Stomach (tissue), 4 donors: ENCODE results near the gene STX4.

Source experiments
- POLR2AphosphoS5 ChIP-seq, 3 donors: sonication (generic); formaldehyde crosslinking; IDR thresholded peaks; one replicate each; pipeline ENCODE4 v1.6.1; 2016; ENCODE audit warnings: antibody characterized with exemption in 3 of 3
- TF ChIP-seq, protein P1 (sequence below), 7 experiments: fragments of 450-650 bp in 4 of 7; fragments of 200-600 bp in 3 of 7; sonication (generic) in 3 of 7; IDR thresholded peaks; one replicate each; pipeline ENCODE4 v1.5.1; 2016 to 2019; ENCODE audit warnings: antibody characterized with exemption in 7 of 7, control low read depth in 2 of 7, mild to moderate bottlenecking in 1 of 7

DNA sequence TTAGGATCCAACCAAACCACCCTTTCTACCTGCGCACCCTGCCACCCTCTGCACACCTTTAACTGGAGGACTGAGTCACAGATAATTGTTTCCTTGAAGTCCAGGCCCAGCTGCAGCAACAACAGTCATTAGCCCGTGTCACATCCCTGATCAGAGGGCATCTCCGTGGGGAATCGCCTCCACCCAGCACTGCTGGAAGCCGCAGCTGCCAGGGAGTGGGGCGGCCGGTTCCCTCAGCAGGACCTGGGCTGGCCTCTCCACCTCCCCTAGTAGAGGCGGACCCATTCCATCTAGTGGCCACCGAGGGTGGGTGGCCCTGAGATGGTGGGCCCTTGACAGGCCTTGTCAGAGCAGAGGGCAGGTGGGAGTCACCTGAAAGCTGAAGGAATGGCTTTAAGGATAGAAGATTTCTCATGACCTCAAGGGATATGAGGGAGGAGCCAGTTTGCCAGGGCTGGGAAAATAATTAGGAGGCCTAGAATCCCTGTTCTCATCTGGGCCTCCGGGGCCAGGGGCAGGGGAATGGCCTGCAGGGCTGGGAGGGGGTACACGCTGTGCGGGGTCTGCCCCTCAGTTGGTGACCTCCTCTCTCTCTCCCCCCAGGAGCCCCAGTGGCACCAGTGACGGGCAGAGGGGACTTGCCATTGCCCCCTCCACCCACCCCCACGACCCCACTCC, 49.1 kb downstream of the STX4 start:
- TF ChIP-seq, protein P1, sequence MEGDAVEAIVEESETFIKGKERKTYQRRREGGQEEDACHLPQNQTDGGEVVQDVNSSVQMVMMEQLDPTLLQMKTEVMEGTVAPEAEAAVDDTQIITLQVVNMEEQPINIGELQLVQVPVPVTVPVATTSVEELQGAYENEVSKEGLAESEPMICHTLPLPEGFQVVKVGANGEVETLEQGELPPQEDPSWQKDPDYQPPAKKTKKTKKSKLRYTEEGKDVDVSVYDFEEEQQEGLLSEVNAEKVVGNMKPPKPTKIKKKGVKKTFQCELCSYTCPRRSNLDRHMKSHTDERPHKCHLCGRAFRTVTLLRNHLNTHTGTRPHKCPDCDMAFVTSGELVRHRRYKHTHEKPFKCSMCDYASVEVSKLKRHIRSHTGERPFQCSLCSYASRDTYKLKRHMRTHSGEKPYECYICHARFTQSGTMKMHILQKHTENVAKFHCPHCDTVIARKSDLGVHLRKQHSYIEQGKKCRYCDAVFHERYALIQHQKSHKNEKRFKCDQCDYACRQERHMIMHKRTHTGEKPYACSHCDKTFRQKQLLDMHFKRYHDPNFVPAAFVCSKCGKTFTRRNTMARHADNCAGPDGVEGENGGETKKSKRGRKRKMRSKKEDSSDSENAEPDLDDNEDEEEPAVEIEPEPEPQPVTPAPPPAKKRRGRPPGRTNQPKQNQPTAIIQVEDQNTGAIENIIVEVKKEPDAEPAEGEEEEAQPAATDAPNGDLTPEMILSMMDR (IDR thresholded peaks at IDR 0.05), result no peak
- TF ChIP-seq POLR2AphosphoS5 (IDR thresholded peaks at IDR 0.05), result no peak
